Fibroblast of lung (primary cell): ENCODE results near the gene SLC22A1. TPM values are rescaled to one million over a fixed set of nuclear protein-coding genes. Genes with fewer than 3 reads are reported as not detected.
"Not testable (repeated sequence)": the region's sequence is repeated elsewhere in the genome, so short reads cannot be mapped to it uniquely, and the experiment has no call there.

ENCODE experiments used
- DNase-seq, 2 donors: peaks; one replicate each; pipeline versions ENCODE4 v3.0.0 to v3.0.0-alpha.2; 2010; ENCODE audit warnings: low read depth in 2 of 2
- H2AFZ ChIP-seq: 2 replicates; pipeline ENCODE4 v1.5.1; 2012; ENCODE audit warnings: low read length, control low read depth, inconsistent platforms
- H3K27ac ChIP-seq: 2 replicates; pipeline ENCODE4 v1.5.1; 2011; ENCODE audit warnings: low read length, control low read depth; ENCODE audit not compliant: insufficient read depth
- H3K27me3 ChIP-seq: 2 replicates; pipeline ENCODE4 v1.5.1; 2011; ENCODE audit warnings: mild to moderate bottlenecking, low read length; ENCODE audit not compliant: control insufficient read depth, insufficient read depth
- H3K36me3 ChIP-seq: 2 replicates; pipeline ENCODE4 v1.5.1; 2011; ENCODE audit warnings: low read length; ENCODE audit not compliant: control insufficient read depth, insufficient read depth
- H3K4me1 ChIP-seq: 2 replicates; pipeline ENCODE4 v1.5.1; 2011; ENCODE audit warnings: low read length; ENCODE audit not compliant: control insufficient read depth, insufficient read depth; ENCODE audit errors: extremely low read depth
- H3K4me2 ChIP-seq: 2 replicates; pipeline ENCODE4 v1.5.1; 2011; ENCODE audit warnings: low read length, control low read depth; ENCODE audit not compliant: insufficient read depth; ENCODE audit errors: extremely low read depth
- H3K4me3 ChIP-seq, 4 experiments: fragments of 200-600 bp in 1 of 4; sonication (generic) in 1 of 4; replicated peaks in 1 of 4; 2 replicates each; pipeline ENCODE4 v1.5.1; 2011 to 2016; ENCODE audit warnings: low read length in 4 of 4, low read depth in 3 of 4, mild to moderate bottlenecking in 3 of 4, control low read depth in 2 of 4, inconsistent platforms in 1 of 4, mixed read lengths in 1 of 4; ENCODE audit not compliant: insufficient read depth in 1 of 4; ENCODE audit errors: control extremely low read depth in 1 of 4
- H3K79me2 ChIP-seq: 2 replicates; pipeline ENCODE4 v1.5.1; 2012; ENCODE audit warnings: mild to moderate bottlenecking, low read length, inconsistent platforms; ENCODE audit not compliant: control insufficient read depth, insufficient read depth
- H3K9ac ChIP-seq: 2 replicates; pipeline ENCODE4 v1.5.1; 2011; ENCODE audit warnings: mild to moderate bottlenecking, low read length, control low read depth; ENCODE audit not compliant: insufficient read depth
- H3K9me3 ChIP-seq: 2 replicates; pipeline ENCODE4 v1.5.1; 2012; ENCODE audit warnings: low read depth, low read length; ENCODE audit not compliant: control insufficient read depth, insufficient read depth
- H4K20me1 ChIP-seq: 2 replicates; pipeline ENCODE4 v1.5.1; 2011; ENCODE audit warnings: low read length; ENCODE audit not compliant: control insufficient read depth, insufficient read depth; ENCODE audit errors: extremely low read depth
- EZH2 ChIP-seq: IDR thresholded peaks from 2 replicates; pipeline ENCODE4 v1.5.1; 2012; ENCODE audit warnings: low read length, control low read depth, mild to moderate bottlenecking; ENCODE audit errors: missing control alignments
- polyA plus RNA-seq, 2 donors: library from polyadenylated mRNA; depleted of rRNA in 1 of 2; stranded (reverse) in 1 of 2; unstranded in 1 of 2; fragments of >200 nt; gene quantifications; 2 replicates each; pipeline ENCODE4 v1.2.1, GENCODE V29; 2011 to 2012; ENCODE audit warnings: missing spikeins in 1 of 2
- total RNA-seq: library from RNA; depleted of rRNA; stranded (reverse); fragments of >200 nt; gene quantifications from 2 replicates; pipeline ENCODE4 v1.2.1, GENCODE V29; 2014
- TF ChIP-seq, protein P1 (sequence below), 2 donors: IDR thresholded peaks in 1 of 2; conservative IDR thresholded peaks in 1 of 2; 1 replicate in 1 of 2; 2 replicates in 1 of 2; pipeline ENCODE4 v1.5.1; 2011 to 2012; ENCODE audit warnings: low read length in 2 of 2, control low read depth in 1 of 2, inconsistent platforms in 1 of 2, low read depth in 1 of 2, mild to moderate bottlenecking in 1 of 2

The SLC22A1 gene
- total and polyA plus RNA-seq, 2 donors (not counting 1 experiment from before 2014, with no cell fraction given), result 0.06 to 0.50 TPM

GRCh38 chr6:160137989-160138835, 16.6 kb downstream of the SLC22A1 start:
- Histone ChIP-seq H3K9ac (no peak overlapping the region), H2AFZ (no peak overlapping the region), H3K9me3 (no peaks in the 10 kb centered on the region), H3K79me2 (no peaks in the 10 kb centered on the region), H3K27ac (no peak overlapping the region), H3K27me3 (no peaks in the 10 kb centered on the region), H4K20me1 (no peaks in the 10 kb centered on the region), H3K4me2 (peak overlapping the region; percentile 37), H3K4me3 (no peak overlapping the region), H3K4me1 (peaks cover 6% of the 10 kb centered on the region), H3K36me3 (no peaks in the 10 kb centered on the region)
- TF ChIP-seq, protein P1, sequence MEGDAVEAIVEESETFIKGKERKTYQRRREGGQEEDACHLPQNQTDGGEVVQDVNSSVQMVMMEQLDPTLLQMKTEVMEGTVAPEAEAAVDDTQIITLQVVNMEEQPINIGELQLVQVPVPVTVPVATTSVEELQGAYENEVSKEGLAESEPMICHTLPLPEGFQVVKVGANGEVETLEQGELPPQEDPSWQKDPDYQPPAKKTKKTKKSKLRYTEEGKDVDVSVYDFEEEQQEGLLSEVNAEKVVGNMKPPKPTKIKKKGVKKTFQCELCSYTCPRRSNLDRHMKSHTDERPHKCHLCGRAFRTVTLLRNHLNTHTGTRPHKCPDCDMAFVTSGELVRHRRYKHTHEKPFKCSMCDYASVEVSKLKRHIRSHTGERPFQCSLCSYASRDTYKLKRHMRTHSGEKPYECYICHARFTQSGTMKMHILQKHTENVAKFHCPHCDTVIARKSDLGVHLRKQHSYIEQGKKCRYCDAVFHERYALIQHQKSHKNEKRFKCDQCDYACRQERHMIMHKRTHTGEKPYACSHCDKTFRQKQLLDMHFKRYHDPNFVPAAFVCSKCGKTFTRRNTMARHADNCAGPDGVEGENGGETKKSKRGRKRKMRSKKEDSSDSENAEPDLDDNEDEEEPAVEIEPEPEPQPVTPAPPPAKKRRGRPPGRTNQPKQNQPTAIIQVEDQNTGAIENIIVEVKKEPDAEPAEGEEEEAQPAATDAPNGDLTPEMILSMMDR (conservative IDR thresholded peaks at IDR 0.05 in 1 of 2, IDR thresholded peaks at IDR 0.05 in 1 of 2; ENCODE audit: low read depth in 1 of 2, low read length in 2 of 2), result peak; percentile 71 to 80
- no peak for TF ChIP-seq EZH2
- peak; percentile 62 to 72 for DNase-seq

DNA sequence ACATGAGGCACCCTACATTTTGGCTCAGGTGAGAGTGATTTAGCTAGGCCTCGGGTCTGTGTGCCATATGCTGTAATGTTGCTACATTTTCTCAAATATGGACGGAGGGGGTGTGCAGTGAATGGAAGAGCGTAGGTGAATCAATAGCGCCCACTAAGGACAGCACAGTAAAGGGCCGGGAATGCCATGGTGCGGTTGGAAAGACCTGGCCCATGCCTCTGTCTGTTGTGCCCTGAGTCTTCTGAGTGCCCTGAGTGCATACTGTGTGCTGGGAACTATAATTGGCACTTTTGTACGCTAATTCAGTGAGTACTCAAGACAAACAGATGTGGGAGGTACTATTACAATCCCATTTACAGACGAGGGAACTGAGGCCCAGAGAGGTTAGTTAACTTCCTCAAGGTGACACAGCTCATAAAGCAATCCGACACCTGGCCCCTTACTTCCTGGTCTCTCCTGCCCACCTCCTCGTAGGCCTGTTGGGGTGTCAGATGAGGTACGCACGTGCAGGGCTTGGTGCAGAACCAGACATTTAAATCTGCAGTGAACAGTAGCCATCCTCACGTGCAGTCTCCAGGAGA, 17.3 kb downstream of the SLC22A1 start:
- no peak overlapping the region for H3K9ac ChIP-seq
- no peak overlapping the region for H2AFZ ChIP-seq
- peaks cover 6% of the 10 kb centered on the region for H3K4me1 ChIP-seq
- H3K9me3 ChIP-seq, result no peaks in the 10 kb centered on the region
- no peak overlapping the region for H3K4me3 ChIP-seq
- TF ChIP-seq EZH2, result no peak
- H3K27ac ChIP-seq, result no peak overlapping the region
- no peaks in the 10 kb centered on the region for H3K36me3 ChIP-seq
- peak overlapping the region; percentile 23 for H3K4me2 ChIP-seq
- DNase-seq, result no peak
- no peaks in the 10 kb centered on the region for H3K27me3 ChIP-seq
- H4K20me1 ChIP-seq, result no peaks in the 10 kb centered on the region
- no peaks in the 10 kb centered on the region for H3K79me2 ChIP-seq

DNA sequence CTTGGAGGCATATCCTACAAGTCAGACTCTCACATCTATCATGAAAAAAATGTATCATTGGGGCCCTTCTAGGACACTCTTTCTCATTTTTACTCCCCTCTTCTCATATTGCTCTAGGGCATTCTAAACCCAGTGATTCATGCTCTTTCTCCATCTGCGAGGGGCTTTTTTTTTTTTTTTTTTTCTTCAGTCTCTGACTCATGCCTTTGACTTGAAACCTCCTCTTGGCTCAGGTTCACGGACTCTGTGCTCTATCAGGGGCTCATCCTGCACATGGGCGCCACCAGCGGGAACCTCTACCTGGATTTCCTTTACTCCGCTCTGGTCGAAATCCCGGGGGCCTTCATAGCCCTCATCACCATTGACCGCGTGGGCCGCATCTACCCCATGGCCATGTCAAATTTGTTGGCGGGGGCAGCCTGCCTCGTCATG, 17.8 kb downstream of the SLC22A1 start:
- H3K4me1 ChIP-seq, result peaks cover 6% of the 10 kb centered on the region
- DNase-seq, result peak; percentile 85 to 89
- no peak overlapping the region for H2AFZ ChIP-seq
- H3K27ac ChIP-seq, result no peak overlapping the region
- H3K36me3 ChIP-seq, result no peaks in the 10 kb centered on the region
- H3K9ac ChIP-seq, result no peak overlapping the region
- H3K9me3 ChIP-seq, result no peaks in the 10 kb centered on the region
- H3K27me3 ChIP-seq, result no peaks in the 10 kb centered on the region
- TF ChIP-seq, protein P1 (conservative IDR thresholded peaks at IDR 0.05 in 1 of 2, IDR thresholded peaks at IDR 0.05 in 1 of 2; ENCODE audit: low read depth in 1 of 2, low read length in 2 of 2), result no peak
- TF ChIP-seq EZH2, result no peak
- no peaks in the 10 kb centered on the region for H4K20me1 ChIP-seq
- no peak overlapping the region for H3K4me3 ChIP-seq
- H3K79me2 ChIP-seq, result no peaks in the 10 kb centered on the region
- no peak overlapping the region for H3K4me2 ChIP-seq

DNA sequence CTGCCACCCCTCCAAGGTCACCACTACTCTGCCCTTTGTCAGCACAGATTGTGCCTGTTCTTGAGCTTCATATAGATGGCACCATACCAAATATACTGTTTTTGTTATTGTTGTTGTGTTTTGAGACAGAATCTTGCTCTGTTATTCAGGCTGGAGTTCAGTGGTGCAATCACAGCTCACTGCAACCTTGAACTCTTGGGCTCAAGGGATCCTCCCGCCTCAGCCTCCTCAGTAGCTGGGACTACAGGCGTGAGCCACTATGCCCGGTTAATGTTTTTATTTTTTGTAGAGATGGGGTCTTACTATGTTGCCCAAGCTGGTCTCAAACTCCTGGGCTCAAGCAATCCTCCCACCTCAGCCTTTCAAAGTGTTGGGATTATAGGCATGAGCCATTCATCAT, 18.9 kb downstream of the SLC22A1 start:
- not testable (repeated sequence) for H3K4me2 ChIP-seq, H3K27ac ChIP-seq, H3K4me1 ChIP-seq, H3K9ac ChIP-seq, H3K4me3 ChIP-seq, DNase-seq, H4K20me1 ChIP-seq, H3K36me3 ChIP-seq, H3K79me2 ChIP-seq, H3K27me3 ChIP-seq, H3K9me3 ChIP-seq, H2AFZ ChIP-seq
